Measurements from ENCODE around the gene HADHB.

The HADHB gene

DNA sequence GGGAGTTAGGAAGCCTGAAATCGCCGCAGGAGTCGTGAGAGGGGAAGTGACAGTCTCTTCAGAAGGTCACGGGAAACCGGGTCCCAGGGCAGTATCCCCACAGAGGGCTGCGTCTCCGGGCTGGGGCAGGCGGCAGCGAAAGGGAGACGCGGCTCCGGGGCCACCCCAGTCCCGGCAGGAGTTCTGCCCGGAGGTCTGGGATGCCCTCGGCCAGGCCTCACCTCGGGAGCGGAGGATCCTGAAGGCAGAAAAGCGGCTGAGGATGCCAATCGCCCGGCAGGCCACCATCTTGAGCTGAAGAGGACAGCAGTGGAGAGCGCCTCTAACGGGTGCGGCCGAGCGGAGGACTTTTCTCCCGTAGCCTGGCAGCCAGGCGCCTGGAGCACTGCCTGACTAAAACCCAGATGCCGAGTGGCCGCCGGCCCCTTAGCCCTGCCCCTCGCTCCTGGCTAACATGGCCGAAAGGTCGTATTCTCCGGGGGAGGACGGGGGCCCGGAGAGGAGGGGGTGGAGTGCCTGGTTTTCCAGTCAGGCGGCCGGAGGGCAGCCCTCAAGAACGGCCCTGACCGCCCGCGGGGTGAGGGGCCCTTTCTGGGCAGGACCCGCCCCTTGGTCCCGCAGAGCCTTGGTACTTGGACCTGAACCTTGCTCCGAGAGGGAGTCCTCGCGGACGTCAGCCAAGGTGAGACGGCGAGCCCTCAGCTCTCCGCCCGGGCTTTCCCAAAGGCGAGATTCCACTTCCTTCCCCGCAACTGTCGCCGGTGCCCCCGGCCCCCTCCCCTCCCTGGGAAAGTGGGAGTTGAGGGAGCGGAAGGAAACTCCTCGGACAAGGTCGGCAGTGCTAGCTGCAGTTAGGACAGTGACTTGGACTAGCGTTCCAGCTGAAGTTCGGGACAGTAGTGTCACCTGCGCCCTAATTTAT lies at the start of gene HADHB, which contains the start of gene HADHA:
Gene HADHB, plus strand, starts transcription at position 631 of the 922 bp plus-strand sequence. CDS start 9,316 bp downstream, outside the sequence.
Gene HADHA, minus strand, starts transcription at position 324 of the 922 bp plus-strand sequence. Its CDS starts 36 bp downstream, at position 288.
- DNase-seq (ENCODE audit: low spot score in 2 of 2), result peak; percentile 88 to 95
- peaks cover 35% of the 10 kb centered on the region for H3K36me3 Mint-ChIP-seq
- no peaks in the 10 kb centered on the region for H3K9me3 Mint-ChIP-seq
- peak within 1 kb of the TSS; percentile 100 for H3K27ac Mint-ChIP-seq
- H3K4me1 Mint-ChIP-seq, result peaks cover 57% of the 10 kb centered on the region
- ATAC-seq, result peak; percentile 89
- H3K4me3 Mint-ChIP-seq, result peak within 1 kb of the TSS; percentile 99

DNA sequence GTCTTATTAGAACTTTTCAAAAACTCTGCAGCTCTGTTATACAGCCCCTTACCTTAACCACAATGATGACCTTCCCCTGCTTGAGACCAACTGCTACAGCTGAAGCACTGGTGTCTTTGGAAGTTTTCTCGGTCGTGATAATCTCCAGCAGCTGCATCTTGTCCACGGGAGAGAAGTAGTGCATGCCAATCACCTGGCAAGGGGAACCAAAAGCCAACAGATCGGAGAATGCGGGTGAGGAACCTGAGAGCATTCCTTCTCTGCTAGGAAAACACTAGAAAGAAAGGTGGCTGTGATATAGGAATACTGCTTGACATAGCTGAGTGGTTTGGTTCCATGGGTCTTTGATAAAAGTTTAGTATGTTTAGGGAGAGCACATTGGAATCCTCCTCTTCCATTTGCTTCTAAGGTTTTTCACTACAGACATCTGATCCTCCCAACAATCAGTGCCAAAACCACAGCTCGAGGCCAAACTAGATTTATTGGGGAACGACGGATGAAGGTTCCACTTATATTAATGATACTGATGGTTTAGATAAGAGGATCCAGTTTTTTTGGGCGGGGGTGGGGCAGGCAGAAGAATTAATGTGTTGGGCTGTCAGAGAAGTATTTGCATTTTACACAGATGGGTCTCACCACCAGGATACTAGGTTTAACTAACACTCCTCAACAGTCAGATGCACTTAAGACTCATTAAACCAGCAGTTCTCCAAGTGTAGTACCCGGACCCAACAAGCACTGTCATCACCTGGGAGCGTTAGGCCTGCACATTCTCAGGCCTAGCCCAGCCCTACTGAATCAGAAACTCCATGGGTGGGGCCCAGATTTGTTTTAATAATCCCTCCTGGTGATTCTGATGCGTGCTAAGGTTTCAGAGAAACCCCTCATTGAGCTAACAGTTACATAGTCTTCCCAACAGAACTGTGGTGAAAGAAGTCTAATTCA lies 49.4 kb upstream of the HADHB start:
- DNase-seq (ENCODE audit: low spot score in 2 of 2) (no peak), ATAC-seq (no peak)
- Mint-ChIP-seq H3K36me3 (peaks cover 91% of the 10 kb centered on the region), H3K9me3 (no peaks in the 10 kb centered on the region), H3K4me1 (peaks cover 5% of the 10 kb centered on the region), H3K4me3 (no peak overlapping the region), H3K27ac (peak overlapping the region; percentile 80)

DNA sequence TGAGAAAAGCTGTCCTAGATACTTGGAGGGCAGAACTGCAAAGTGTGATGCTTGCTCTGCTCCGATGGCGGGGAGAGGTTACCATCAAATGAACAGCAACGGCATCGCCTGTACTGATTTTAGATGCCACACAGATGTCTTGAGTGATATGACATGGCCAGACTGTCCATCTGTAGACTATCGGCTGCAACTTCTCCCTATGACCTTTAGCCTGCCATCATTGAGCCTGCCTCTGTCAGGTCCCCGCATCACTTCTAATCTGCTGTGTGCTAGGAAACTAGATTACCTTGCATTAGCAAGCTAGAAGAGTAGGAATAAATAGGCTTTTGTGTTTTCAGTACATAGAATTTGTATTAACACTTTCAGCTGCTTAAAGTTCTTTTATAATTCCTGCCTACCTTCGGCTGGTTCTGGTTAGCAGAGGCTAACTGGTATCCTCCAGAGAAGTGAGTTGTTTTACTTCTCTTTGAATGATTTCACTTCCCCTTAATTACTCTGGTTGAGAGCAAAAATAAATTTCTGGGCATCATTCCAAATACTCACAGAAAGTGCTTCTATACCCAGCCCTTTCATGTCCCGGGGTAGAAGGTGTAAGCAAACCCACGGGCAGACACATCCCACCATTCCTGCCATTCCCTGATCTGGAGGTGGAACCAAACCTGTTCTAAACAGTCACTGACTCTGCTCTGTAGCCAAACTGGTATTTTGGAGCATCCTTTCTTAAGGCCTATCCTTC lies 47.9 kb upstream of the HADHB start:
- DNase-seq (ENCODE audit: low spot score in 2 of 2), result no peak
- Mint-ChIP-seq H3K4me1 (peaks cover 5% of the 10 kb centered on the region), H3K36me3 (peaks cover 96% of the 10 kb centered on the region), H3K27ac (no peak overlapping the region), H3K4me3 (no peak overlapping the region), H3K9me3 (no peaks in the 10 kb centered on the region)
- no peak for ATAC-seq

- DNase-seq (ENCODE audit: low spot score in 2 of 2) (no peak), ATAC-seq (no peak)
- no peaks in the 10 kb centered on the region for H3K9me3 Mint-ChIP-seq
- peaks cover 5% of the 10 kb centered on the region for H3K4me1 Mint-ChIP-seq
- H3K36me3 Mint-ChIP-seq, result peaks cover 96% of the 10 kb centered on the region
- no peak overlapping the region for H3K27ac Mint-ChIP-seq
- H3K4me3 Mint-ChIP-seq, result no peak overlapping the region
Observed at GRCh38 chr2:26197516-26197915, 47.2 kb upstream of the HADHB start.

- ATAC-seq (no peak), DNase-seq (ENCODE audit: low spot score in 2 of 2) (peak in 1 of 2 donors; percentile 26)
- H3K9me3 Mint-ChIP-seq, result no peaks in the 10 kb centered on the region
- H3K4me1 Mint-ChIP-seq, result no peaks in the 10 kb centered on the region
- H3K4me3 Mint-ChIP-seq, result no peak overlapping the region
- H3K27ac Mint-ChIP-seq, result peak overlapping the region; percentile 26
- H3K36me3 Mint-ChIP-seq, result peaks cover 99% of the 10 kb centered on the region
Observed at GRCh38 chr2:26202981-26203490, 41.7 kb upstream of the HADHB start.

GRCh38 chr2:26203906-26204305 lies 40.8 kb upstream of the HADHB start:
- no peaks in the 10 kb centered on the region for H3K4me1 Mint-ChIP-seq
- peak overlapping the region; percentile 26 for H3K27ac Mint-ChIP-seq
- peak in 1 of 2 donors; percentile 43 for DNase-seq (ENCODE audit: low spot score in 2 of 2)
- ATAC-seq, result no peak
- H3K36me3 Mint-ChIP-seq, result peaks cover 99% of the 10 kb centered on the region
- H3K9me3 Mint-ChIP-seq, result no peaks in the 10 kb centered on the region
- H3K4me3 Mint-ChIP-seq, result no peak overlapping the region

GRCh38 chr2:26212011-26212410 lies 32.7 kb upstream of the HADHB start:
- H3K9me3 Mint-ChIP-seq, result no peaks in the 10 kb centered on the region
- no peak overlapping the region for H3K27ac Mint-ChIP-seq
- H3K4me3 Mint-ChIP-seq, result no peak overlapping the region
- H3K36me3 Mint-ChIP-seq, result peaks cover 94% of the 10 kb centered on the region
- peaks cover 5% of the 10 kb centered on the region for H3K4me1 Mint-ChIP-seq
- ATAC-seq (no peak), DNase-seq (ENCODE audit: low spot score in 2 of 2) (peak in 1 of 2 donors; percentile 12)

DNA sequence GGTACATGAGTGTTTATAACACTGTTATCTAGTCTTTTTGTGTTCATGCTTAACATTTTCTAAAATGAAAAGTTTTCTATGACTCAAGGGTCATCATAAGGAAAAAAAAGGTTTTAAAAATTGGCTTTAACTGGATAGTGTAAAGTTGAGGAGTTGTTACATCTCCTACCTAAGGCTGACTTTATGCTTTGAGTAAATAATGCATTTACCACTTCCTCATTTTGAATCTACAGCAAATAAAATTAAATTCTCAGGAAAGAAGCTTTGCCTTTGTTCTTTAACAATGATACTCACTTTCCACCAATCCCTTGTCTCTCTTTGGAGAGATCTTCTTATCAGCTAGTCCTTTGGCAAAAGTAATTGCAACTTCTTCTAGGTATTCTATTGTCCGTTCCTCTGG lies 30.0 kb upstream of the HADHB start:
- Mint-ChIP-seq H3K27ac (no peak overlapping the region), H3K36me3 (peaks cover 83% of the 10 kb centered on the region), H3K4me3 (no peak overlapping the region), H3K9me3 (no peaks in the 10 kb centered on the region), H3K4me1 (peaks cover 8% of the 10 kb centered on the region)
- ATAC-seq (no peak), DNase-seq (ENCODE audit: low spot score in 2 of 2) (no peak)

- no peaks in the 10 kb centered on the region for H3K9me3 Mint-ChIP-seq
- H3K4me1 Mint-ChIP-seq, result peaks cover 15% of the 10 kb centered on the region
- peaks cover 72% of the 10 kb centered on the region for H3K36me3 Mint-ChIP-seq
- DNase-seq (ENCODE audit: low spot score in 2 of 2) (peak in 1 of 2 donors; percentile 25), ATAC-seq (no peak)
- H3K27ac Mint-ChIP-seq, result no peak overlapping the region
- H3K4me3 Mint-ChIP-seq, result no peak overlapping the region
Observed at GRCh38 chr2:26215833-26216232, 28.9 kb upstream of the HADHB start.

DNA sequence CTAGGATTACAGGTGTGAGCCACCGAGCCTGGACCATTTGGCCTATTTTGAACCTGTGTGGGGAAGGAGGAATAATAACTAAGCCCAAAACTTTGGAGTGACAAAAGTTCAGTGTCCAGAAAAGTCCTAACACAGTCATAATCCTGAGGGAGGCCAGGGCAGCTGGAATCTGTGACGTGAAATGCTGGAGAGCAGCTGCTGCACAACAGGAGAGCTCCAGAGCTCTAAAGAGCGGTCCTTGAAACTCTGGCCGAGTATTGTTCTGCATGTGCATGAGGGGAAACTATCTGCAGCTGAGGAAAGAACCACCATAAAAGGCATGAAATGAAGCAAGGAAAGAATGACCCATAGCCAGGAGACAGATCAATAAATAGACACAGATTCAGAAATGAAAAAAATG lies 28.2 kb upstream of the HADHB start:
- no peak for ATAC-seq
- peak in 1 of 2 donors; percentile 8 for DNase-seq (ENCODE audit: low spot score in 2 of 2)
- no peaks in the 10 kb centered on the region for H3K9me3 Mint-ChIP-seq
- no peak overlapping the region for H3K4me3 Mint-ChIP-seq
- peaks cover 65% of the 10 kb centered on the region for H3K36me3 Mint-ChIP-seq
- H3K4me1 Mint-ChIP-seq, result peaks cover 15% of the 10 kb centered on the region
- no peak overlapping the region for H3K27ac Mint-ChIP-seq

- no peak for ATAC-seq
- H3K27ac Mint-ChIP-seq, result no peak overlapping the region
- H3K36me3 Mint-ChIP-seq, result peaks cover 53% of the 10 kb centered on the region
Observed at GRCh38 chr2:26217720-26218119, 27.0 kb upstream of the HADHB start.

DNA sequence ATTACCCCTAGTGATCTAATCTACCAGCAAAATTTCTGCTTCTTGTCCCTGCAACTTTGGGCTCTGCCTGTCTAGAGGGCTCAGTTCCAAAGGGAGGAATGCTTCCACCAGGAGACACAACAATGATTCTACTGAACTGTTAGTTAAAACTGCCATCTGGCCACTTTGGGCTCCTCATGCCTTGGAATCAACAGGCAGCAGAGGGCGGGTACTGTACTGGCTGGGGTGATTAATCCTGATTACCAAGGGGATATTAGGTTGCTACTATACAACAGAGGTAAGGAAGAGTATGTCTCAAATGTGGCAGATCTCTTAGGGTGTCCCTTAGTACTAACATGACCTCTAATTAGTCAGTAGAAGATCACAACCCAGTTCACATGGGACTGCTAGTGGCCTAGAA lies 21.7 kb upstream of the HADHB start:
- peaks cover 50% of the 10 kb centered on the region for H3K36me3 Mint-ChIP-seq
- no peaks in the 10 kb centered on the region for H3K9me3 Mint-ChIP-seq
- DNase-seq (ENCODE audit: low spot score in 2 of 2) (no peak), ATAC-seq (no peak)
- H3K4me1 Mint-ChIP-seq, result peaks cover 8% of the 10 kb centered on the region
- no peak overlapping the region for H3K4me3 Mint-ChIP-seq
- H3K27ac Mint-ChIP-seq, result no peak overlapping the region

More at GRCh38 chr2:26217720-26218119, 27.0 kb upstream of the HADHB start:
- peaks cover 15% of the 10 kb centered on the region for H3K4me1 Mint-ChIP-seq
- peak in 1 of 2 donors; percentile 22 for DNase-seq (ENCODE audit: low spot score in 2 of 2)
- H3K9me3 Mint-ChIP-seq, result no peaks in the 10 kb centered on the region
- H3K4me3 Mint-ChIP-seq, result no peak overlapping the region

DNA sequence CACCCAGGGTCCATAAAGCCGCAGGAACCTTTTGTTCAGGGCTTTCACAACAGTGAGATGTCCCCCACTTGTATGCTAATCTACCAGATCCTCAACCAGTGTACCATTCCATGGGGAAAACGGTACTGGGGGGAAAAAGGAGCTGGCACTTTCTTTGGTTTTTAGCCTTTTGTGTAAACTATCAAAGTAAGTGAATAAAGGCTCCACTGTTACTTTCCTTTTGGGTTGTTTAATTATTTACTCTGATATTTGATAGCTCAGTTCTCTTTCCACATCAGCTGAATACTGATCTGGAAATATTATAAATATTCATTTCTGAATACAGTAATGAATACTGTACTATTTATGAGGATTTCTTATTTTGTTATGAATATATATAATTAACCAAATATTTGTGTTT lies 20.6 kb upstream of the HADHB start:
- Mint-ChIP-seq H3K4me1 (peaks cover 8% of the 10 kb centered on the region), H3K4me3 (no peak overlapping the region), H3K36me3 (peaks cover 55% of the 10 kb centered on the region)

DNA sequence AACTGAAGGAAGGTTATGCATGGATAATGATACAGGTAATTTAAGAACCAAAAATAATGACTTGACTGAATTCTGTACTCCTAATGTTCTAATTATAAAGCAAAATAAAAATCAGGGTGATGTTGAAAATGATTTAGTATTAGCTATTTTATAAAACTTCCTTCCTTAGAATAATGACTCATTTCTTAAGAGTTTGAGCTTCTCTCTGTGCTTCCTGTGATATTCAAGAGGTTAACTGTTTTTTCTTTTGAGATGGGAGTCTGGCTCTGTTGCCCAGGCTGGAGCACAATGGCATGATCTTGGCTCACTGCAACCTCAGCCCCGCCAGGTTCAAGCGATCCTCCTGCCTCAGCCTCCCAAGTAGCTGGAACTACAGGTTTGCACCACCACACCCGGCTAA lies 15.1 kb upstream of the HADHB start:
- no peak for DNase-seq (ENCODE audit: low spot score in 2 of 2)
- Mint-ChIP-seq H3K27ac (peak overlapping the region; percentile 29), H3K4me3 (no peak overlapping the region), H3K36me3 (peaks cover 100% of the 10 kb centered on the region), H3K9me3 (no peaks in the 10 kb centered on the region), H3K4me1 (no peaks in the 10 kb centered on the region)
- ATAC-seq, result no peak

More for the DNA sequence above, 20.6 kb upstream of the HADHB start:
- no peaks in the 10 kb centered on the region for H3K9me3 Mint-ChIP-seq
- DNase-seq (ENCODE audit: low spot score in 2 of 2), result no peak
- no peak for ATAC-seq
- no peak overlapping the region for H3K27ac Mint-ChIP-seq

Data from stimulated activated effector memory CD8-positive, alpha-beta T cell treated with anti-CD3 and anti-CD28 coated beads, Interleukin-12 subunit alpha, Interleukin-12 subunit beta, amount 100 ng/mL, for 72 hours (primary cell).